Smooth muscle cell (in vitro differentiated cells): ENCODE results near the gene GSDME. TPM values are rescaled to one million over a fixed set of nuclear protein-coding genes. Genes with fewer than 3 reads are reported as not detected.

ENCODE experiments used
- DNase-seq: peaks from one replicate; lab custom pipeline; 2025; ENCODE audit not compliant: unreplicated experiment; lab: John Stamatoyannopoulos, UW
- H2AFZ ChIP-seq: fragments of 200-600 bp; sonication (generic); 2 replicates; pipeline ENCODE4 v1.6.0; 2016; ENCODE audit warnings: antibody characterized with exemption, low read depth, mild to moderate bottlenecking
- H3F3A ChIP-seq: fragments of 200-600 bp; sonication (generic); 2 replicates; pipeline ENCODE4 v1.6.0; 2017; ENCODE audit warnings: antibody characterized with exemption, low read depth
- H3K27ac ChIP-seq: fragments of 200-600 bp; sonication (generic); 2 replicates; pipeline ENCODE4 v1.5.1; 2016; ENCODE audit warnings: low read depth, mild to moderate bottlenecking
- H3K27me3 ChIP-seq: fragments of 200-600 bp; sonication (generic); 2 replicates; pipeline ENCODE4 v1.6.1; 2016; ENCODE audit warnings: low read depth, mild to moderate bottlenecking
- H3K36me3 ChIP-seq: fragments of 200-600 bp; sonication (generic); 2 replicates; pipeline ENCODE4 v1.5.1; 2016; ENCODE audit warnings: low read depth
- H3K4me1 ChIP-seq: fragments of 200-600 bp; sonication (generic); 2 replicates; pipeline ENCODE4 v1.5.1; 2016; ENCODE audit warnings: low read depth
- H3K4me2 ChIP-seq: fragments of 200-600 bp; sonication (generic); 2 replicates; pipeline ENCODE4 v1.6.0; 2016; ENCODE audit warnings: mild to moderate bottlenecking
- H3K4me3 ChIP-seq: fragments of 200-600 bp; sonication (generic); 2 replicates; pipeline ENCODE4 v1.5.1; 2016; ENCODE audit warnings: mild to moderate bottlenecking
- H3K79me2 ChIP-seq: fragments of 200-600 bp; sonication (generic); 2 replicates; pipeline ENCODE4 v1.6.0; 2016; ENCODE audit warnings: low read depth, mild to moderate bottlenecking
- H3K9ac ChIP-seq: fragments of 200-600 bp; sonication (generic); 2 replicates; pipeline ENCODE4 v1.6.0; 2016; ENCODE audit warnings: low read depth
- H3K9me3 ChIP-seq: fragments of 200-600 bp; sonication (generic); replicated peaks from 2 replicates; pipeline ENCODE4 v1.5.1; 2016; ENCODE audit warnings: low read depth
- H4K20me1 ChIP-seq: fragments of 200-600 bp; sonication (generic); 2 replicates; pipeline ENCODE4 v1.6.0; 2016; ENCODE audit warnings: low read depth
- CTCF ChIP-seq: fragments of 200-600 bp; sonication (generic); IDR thresholded peaks from 2 replicates; pipeline ENCODE4 v1.5.1; 2017; ENCODE audit warnings: borderline replicate concordance, mild to moderate bottlenecking, antibody characterized with exemption; ENCODE audit not compliant: insufficient read depth, poor library complexity, severe bottlenecking
- WGBS: methylation state at CpG from one replicate; pipeline ENCODE4 v1.1.7; 2016; ENCODE audit warnings: low lambda C conversion rate; 5-methylcytosine and 5-hydroxymethylcytosine counted together
- polyA plus RNA-seq: library from polyadenylated mRNA; unstranded; fragments of >200 nt; fragmentation: Nextera tagmentation; extraction: Ambion mirVana; gene quantifications from 2 replicates; pipeline ENCODE4 v1.2.1, GENCODE V29; 2016
- total RNA-seq: library from RNA; depleted of rRNA; stranded (reverse); fragments of >200 nt; gene quantifications from 2 replicates; pipeline ENCODE4 v1.2.3, GENCODE V29; 2014

Gene GSDME
- total and polyA plus RNA-seq, 2 experiments from 2014 or later, result 14.8 to 19.6 TPM

- DNase-seq, result no peak
- WGBS, result 95% methylated on average over 13 of the region's 13 CpGs
Measured at GRCh38 chr7:24718977-24719491, 38.2 kb downstream of the GSDME start.

GRCh38 chr7:24718431-24718831 lies 38.8 kb downstream of the GSDME start:
- no peak for TF ChIP-seq CTCF

More at GRCh38 chr7:24718977-24719491, 38.2 kb downstream of the GSDME start:
- Histone ChIP-seq H3K4me1 (no peaks in the 10 kb centered on the region), H3K4me2 (no peak overlapping the region), H3K9ac (no peak overlapping the region), H3K27ac (no peak overlapping the region), H3K79me2 (no peaks in the 10 kb centered on the region), H4K20me1 (no peaks in the 10 kb centered on the region), H3K4me3 (no peak overlapping the region), H3K9me3 (no peaks in the 10 kb centered on the region), H3F3A (no peaks in the 10 kb centered on the region), H3K36me3 (no peaks in the 10 kb centered on the region), H2AFZ (no peak overlapping the region), H3K27me3 (no peaks in the 10 kb centered on the region)
- no peak for TF ChIP-seq CTCF

GRCh38 chr7:24717694-24718320 lies 39.5 kb downstream of the GSDME start:
- no peaks in the 10 kb centered on the region for H3K79me2 ChIP-seq
- no peak overlapping the region for H3K27ac ChIP-seq
- WGBS, result 75% methylated on average over 7 of the region's 7 CpGs
- no peak overlapping the region for H2AFZ ChIP-seq
- no peaks in the 10 kb centered on the region for H4K20me1 ChIP-seq
- no peaks in the 10 kb centered on the region for H3F3A ChIP-seq
- no peak for TF ChIP-seq CTCF
- no peak overlapping the region for H3K4me2 ChIP-seq
- H3K9me3 ChIP-seq, result no peaks in the 10 kb centered on the region
- H3K36me3 ChIP-seq, result no peaks in the 10 kb centered on the region
- no peak overlapping the region for H3K9ac ChIP-seq
- H3K4me3 ChIP-seq, result no peak overlapping the region
- no peaks in the 10 kb centered on the region for H3K27me3 ChIP-seq
- no peak for DNase-seq
- H3K4me1 ChIP-seq, result no peaks in the 10 kb centered on the region

More at GRCh38 chr7:24718431-24718831, 38.8 kb downstream of the GSDME start:
- Histone ChIP-seq H2AFZ (no peak overlapping the region), H3F3A (no peaks in the 10 kb centered on the region), H3K9me3 (no peaks in the 10 kb centered on the region), H3K4me2 (no peak overlapping the region), H3K79me2 (no peaks in the 10 kb centered on the region), H3K27me3 (no peaks in the 10 kb centered on the region), H3K4me1 (no peaks in the 10 kb centered on the region), H4K20me1 (no peaks in the 10 kb centered on the region), H3K4me3 (no peak overlapping the region), H3K27ac (no peak overlapping the region), H3K9ac (no peak overlapping the region), H3K36me3 (no peaks in the 10 kb centered on the region)
- WGBS, result 96% methylated on average over 5 of the region's 5 CpGs
- DNase-seq, result no peak

- H2AFZ ChIP-seq, result no peak overlapping the region
- H3F3A ChIP-seq, result no peaks in the 10 kb centered on the region
- H4K20me1 ChIP-seq, result no peaks in the 10 kb centered on the region
- no peaks in the 10 kb centered on the region for H3K27me3 ChIP-seq
- H3K4me1 ChIP-seq, result no peaks in the 10 kb centered on the region
- no peak for TF ChIP-seq CTCF
- H3K4me3 ChIP-seq, result no peak overlapping the region
- no peaks in the 10 kb centered on the region for H3K9me3 ChIP-seq
- H3K27ac ChIP-seq, result no peak overlapping the region
- no peaks in the 10 kb centered on the region for H3K36me3 ChIP-seq
- H3K4me2 ChIP-seq, result no peak overlapping the region
- 94% methylated on average over 14 of the region's 14 CpGs for WGBS
- DNase-seq, result no peak
- H3K79me2 ChIP-seq, result no peaks in the 10 kb centered on the region
- no peak overlapping the region for H3K9ac ChIP-seq
Measured at GRCh38 chr7:24717247-24717622, 40.0 kb downstream of the GSDME start.
